DND-41 (cell line): ENCODE measurements around the gene PNLIP.

Experiments
- ATAC-seq: fragments of 200-7000 bp; cut with Tn5 transposase; 3 replicates; pipeline ENCODE4 v1.9.1; 2021; ENCODE audit warnings: low read depth; ENCODE audit not compliant: insufficient read depth
- DNase-seq: peaks from one replicate; pipeline ENCODE4 v3.0.0-alpha.2; 2020
- H2AFZ ChIP-seq: 2 replicates; pipeline ENCODE4 v1.6.0; 2012; ENCODE audit warnings: low read depth, low read length
- H3K27ac ChIP-seq: 2 replicates; pipeline ENCODE4 v1.5.1; 2012; ENCODE audit warnings: low read length, inconsistent platforms
- H3K27me3 ChIP-seq: fragments of 200-600 bp; sonication (generic); 2 replicates; pipeline ENCODE4 v1.6.0; 2012; ENCODE audit warnings: low read length, mild to moderate bottlenecking, inconsistent platforms; ENCODE audit not compliant: insufficient read depth, poor library complexity
- H3K36me3 ChIP-seq: 2 replicates; pipeline ENCODE4 v1.5.1; 2012; ENCODE audit warnings: low read length, inconsistent platforms; ENCODE audit not compliant: insufficient read depth
- H3K4me1 ChIP-seq: 2 replicates; pipeline ENCODE4 v1.5.1; 2012; ENCODE audit warnings: mild to moderate bottlenecking, low read length; ENCODE audit not compliant: insufficient read depth
- H3K4me2 ChIP-seq: 2 replicates; pipeline ENCODE4 v1.6.0; 2012; ENCODE audit warnings: mild to moderate bottlenecking, moderate library complexity, low read length, inconsistent platforms; ENCODE audit not compliant: insufficient read depth
- H3K4me3 ChIP-seq, 2 experiments: fragments of 200-600 bp in 1 of 2; shearing (Covaris generic) in 1 of 2; 2 replicates each; pipeline ENCODE4 v1.5.1; 2012 to 2016; ENCODE audit warnings: inconsistent platforms in 2 of 2, low read length in 2 of 2, mild to moderate bottlenecking in 2 of 2, low read depth in 1 of 2, moderate library complexity in 1 of 2
- H3K79me2 ChIP-seq: 2 replicates; pipeline ENCODE4 v1.6.0; 2012; ENCODE audit warnings: low read length, inconsistent platforms; ENCODE audit not compliant: insufficient read depth
- H3K9ac ChIP-seq: 2 replicates; pipeline ENCODE4 v1.6.0; 2012; ENCODE audit warnings: low read depth, mild to moderate bottlenecking, inconsistent platforms, low read length, moderate library complexity
- H3K9me3 ChIP-seq: 2 replicates; pipeline ENCODE4 v1.5.1; 2012; ENCODE audit warnings: low read length, moderate library complexity, mild to moderate bottlenecking, inconsistent platforms; ENCODE audit not compliant: insufficient read depth, severe bottlenecking
- H4K20me1 ChIP-seq: 2 replicates; pipeline ENCODE4 v1.6.0; 2012; ENCODE audit warnings: low read length; ENCODE audit not compliant: insufficient read depth
- EZH2 ChIP-seq: IDR thresholded peaks from 3 replicates; pipeline ENCODE4 v1.6.1; 2012; ENCODE audit warnings: borderline replicate concordance, low read depth, mild to moderate bottlenecking, moderate library complexity, low read length, inconsistent platforms; ENCODE audit not compliant: severe bottlenecking
- TF ChIP-seq, protein P1 (sequence below): IDR thresholded peaks from 2 replicates; pipeline ENCODE4 v1.5.1; 2012; ENCODE audit warnings: borderline replicate concordance, low read length, moderate library complexity, mild to moderate bottlenecking; ENCODE audit not compliant: poor library complexity, severe bottlenecking; ENCODE audit errors: extremely low read depth

PNLIP gene

DNA sequence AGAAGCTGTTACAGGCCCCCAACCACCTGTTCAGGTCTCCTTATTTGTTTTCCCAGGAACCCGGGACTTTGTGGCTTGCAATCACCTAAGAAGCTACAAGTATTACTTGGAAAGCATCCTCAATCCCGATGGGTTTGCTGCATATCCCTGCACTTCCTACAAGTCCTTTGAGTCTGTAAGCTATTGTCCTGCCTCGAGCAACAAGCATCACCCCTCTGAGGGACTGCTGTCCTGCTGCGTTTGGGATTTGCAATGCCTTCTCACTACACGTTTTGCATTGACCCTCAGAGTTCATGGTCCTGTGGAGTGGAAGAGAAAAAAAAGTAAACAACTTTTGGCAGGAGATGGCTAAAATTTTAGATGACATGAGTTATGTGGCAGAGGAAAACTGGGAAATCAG is 54.3 kb downstream of the PNLIP start:
- ATAC-seq: no peak
- no peaks in the 10 kb centered on the region for H3K27me3 ChIP-seq
- no peaks in the 10 kb centered on the region for H3K79me2 ChIP-seq
- H3K4me2 ChIP-seq: no peak overlapping the region
- no peak overlapping the region for H3K9ac ChIP-seq
- H3K27ac ChIP-seq: no peak overlapping the region
- no peak overlapping the region for H3K4me3 ChIP-seq
- no peaks in the 10 kb centered on the region for H3K36me3 ChIP-seq
- no peak overlapping the region for H2AFZ ChIP-seq
- TF ChIP-seq, protein P1, sequence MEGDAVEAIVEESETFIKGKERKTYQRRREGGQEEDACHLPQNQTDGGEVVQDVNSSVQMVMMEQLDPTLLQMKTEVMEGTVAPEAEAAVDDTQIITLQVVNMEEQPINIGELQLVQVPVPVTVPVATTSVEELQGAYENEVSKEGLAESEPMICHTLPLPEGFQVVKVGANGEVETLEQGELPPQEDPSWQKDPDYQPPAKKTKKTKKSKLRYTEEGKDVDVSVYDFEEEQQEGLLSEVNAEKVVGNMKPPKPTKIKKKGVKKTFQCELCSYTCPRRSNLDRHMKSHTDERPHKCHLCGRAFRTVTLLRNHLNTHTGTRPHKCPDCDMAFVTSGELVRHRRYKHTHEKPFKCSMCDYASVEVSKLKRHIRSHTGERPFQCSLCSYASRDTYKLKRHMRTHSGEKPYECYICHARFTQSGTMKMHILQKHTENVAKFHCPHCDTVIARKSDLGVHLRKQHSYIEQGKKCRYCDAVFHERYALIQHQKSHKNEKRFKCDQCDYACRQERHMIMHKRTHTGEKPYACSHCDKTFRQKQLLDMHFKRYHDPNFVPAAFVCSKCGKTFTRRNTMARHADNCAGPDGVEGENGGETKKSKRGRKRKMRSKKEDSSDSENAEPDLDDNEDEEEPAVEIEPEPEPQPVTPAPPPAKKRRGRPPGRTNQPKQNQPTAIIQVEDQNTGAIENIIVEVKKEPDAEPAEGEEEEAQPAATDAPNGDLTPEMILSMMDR: no peak
- TF ChIP-seq EZH2: no peak
- DNase-seq: no peak
- H3K9me3 ChIP-seq: no peaks in the 10 kb centered on the region
- no peaks in the 10 kb centered on the region for H3K4me1 ChIP-seq
- no peaks in the 10 kb centered on the region for H4K20me1 ChIP-seq

DNA sequence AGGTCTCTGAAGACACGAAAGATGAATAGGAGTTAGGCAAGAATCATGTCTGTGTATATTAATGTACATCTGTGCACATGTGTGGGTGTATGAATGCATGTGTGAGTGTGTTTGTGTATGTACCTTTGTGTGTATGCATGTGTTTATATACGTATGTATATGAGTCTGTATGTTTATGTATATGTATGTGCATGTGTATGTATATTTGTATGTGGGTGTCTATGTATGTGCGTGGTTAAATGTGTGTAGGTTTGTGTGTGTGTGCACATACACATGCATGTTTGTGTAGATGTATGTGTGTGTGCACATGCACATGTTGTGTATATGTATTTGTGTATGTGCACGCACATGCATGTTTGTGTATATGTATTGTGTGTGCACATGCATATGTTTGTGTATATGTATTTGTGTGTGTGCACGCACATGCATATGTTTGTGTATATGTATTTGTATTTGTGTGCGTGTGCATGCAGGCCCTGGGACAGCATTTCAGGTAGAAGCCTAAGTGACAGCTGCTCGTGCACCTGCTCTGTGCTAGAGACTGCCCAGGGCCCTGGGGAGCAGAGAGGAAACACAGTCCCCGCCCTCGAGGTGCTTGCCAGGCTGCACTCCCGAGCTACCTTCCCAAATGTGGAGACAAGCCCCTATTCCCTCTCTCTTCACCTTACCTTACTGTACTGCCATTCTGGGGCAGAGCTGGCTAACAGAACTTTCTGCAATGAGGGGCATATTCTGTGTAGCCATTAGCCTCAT is 57.1 kb downstream of the PNLIP start:
- no peak overlapping the region for H2AFZ ChIP-seq
- no peaks in the 10 kb centered on the region for H3K79me2 ChIP-seq
- ATAC-seq (no peak), DNase-seq (no peak)
- no peaks in the 10 kb centered on the region for H3K9me3 ChIP-seq
- H3K4me2 ChIP-seq: no peak overlapping the region
- H3K4me1 ChIP-seq: no peaks in the 10 kb centered on the region
- H4K20me1 ChIP-seq: no peaks in the 10 kb centered on the region
- no peak overlapping the region for H3K4me3 ChIP-seq
- no peak overlapping the region for H3K27ac ChIP-seq
- TF ChIP-seq EZH2: no peak
- TF ChIP-seq, protein P1: no peak
- H3K36me3 ChIP-seq: no peaks in the 10 kb centered on the region
- no peaks in the 10 kb centered on the region for H3K27me3 ChIP-seq
- no peak overlapping the region for H3K9ac ChIP-seq

DNA sequence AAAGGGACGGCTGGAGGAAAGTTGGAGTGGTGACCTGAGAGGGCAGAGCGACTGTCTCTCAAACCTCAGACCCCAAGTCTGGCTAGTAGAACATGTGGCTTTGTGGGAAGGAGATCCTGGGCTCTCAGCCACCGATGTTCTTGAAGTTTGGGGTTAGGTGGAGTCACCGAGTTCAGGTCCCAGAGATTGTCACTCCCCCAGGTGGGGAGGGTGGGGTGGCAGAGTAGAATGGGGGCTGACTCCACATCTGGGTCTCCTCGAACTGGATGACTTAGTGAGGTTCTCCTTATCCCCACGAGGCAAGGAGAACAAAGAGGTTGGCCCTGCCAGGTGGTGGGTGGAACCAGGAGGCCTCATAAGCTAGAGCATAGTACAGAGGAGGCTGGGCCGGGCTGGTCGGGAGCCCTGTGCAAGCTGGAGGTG is 60.3 kb downstream of the PNLIP start:
- no peak overlapping the region for H3K4me3 ChIP-seq
- no peak overlapping the region for H3K9ac ChIP-seq
- H3K9me3 ChIP-seq: no peaks in the 10 kb centered on the region
- DNase-seq (no peak), ATAC-seq (no peak)
- no peaks in the 10 kb centered on the region for H3K36me3 ChIP-seq
- H3K27me3 ChIP-seq: no peaks in the 10 kb centered on the region
- H3K79me2 ChIP-seq: no peaks in the 10 kb centered on the region
- no peak overlapping the region for H3K27ac ChIP-seq
- no peaks in the 10 kb centered on the region for H4K20me1 ChIP-seq
- no peaks in the 10 kb centered on the region for H3K4me1 ChIP-seq
- TF ChIP-seq, protein P1: no peak
- no peak for TF ChIP-seq EZH2
- H3K4me2 ChIP-seq: no peak overlapping the region
- no peak overlapping the region for H2AFZ ChIP-seq
